Activated naive CD8-positive, alpha-beta T cell treated with anti-CD3 and anti-CD28 coated beads, Interleukin-2, amount 50 U/mL, for 24 hours (primary cell): Measurements from ENCODE around the gene CRMP1.

Experiments
- ATAC-seq: fragments of 150-1000 bp; cut with Tn5 transposase; one replicate; pipeline ENCODE4 v1.10.0; 2021
- DNase-seq: peaks from one replicate; pipeline ENCODE4 v3.0.0; 2021
- H3K27ac Mint-ChIP-seq: one replicate; pipeline ENCODE4 v1.8.0; 2021; ENCODE audit warnings: mild to moderate bottlenecking, mixed read lengths
- H3K27me3 Mint-ChIP-seq: one replicate; pipeline ENCODE4 v1.8.0; 2021; ENCODE audit warnings: mixed read lengths
- H3K36me3 Mint-ChIP-seq: one replicate; pipeline ENCODE4 v1.8.0; 2021; ENCODE audit warnings: low read depth, mixed read lengths
- H3K4me1 Mint-ChIP-seq: one replicate; pipeline ENCODE4 v1.8.0; 2021; ENCODE audit warnings: mixed read lengths
- H3K4me3 Mint-ChIP-seq: one replicate; pipeline ENCODE4 v1.8.0; 2021; ENCODE audit warnings: mild to moderate bottlenecking, moderate library complexity, mixed read lengths
- H3K9me3 Mint-ChIP-seq: one replicate; pipeline ENCODE4 v1.8.0; 2021; ENCODE audit warnings: mixed read lengths

CRMP1 gene

GRCh38 chr4:5782829-5783476 lies 109.9 kb downstream of the CRMP1 start:
- Mint-ChIP-seq H3K27me3 (no peaks in the 10 kb centered on the region), H3K4me1 (no peaks in the 10 kb centered on the region), H3K27ac (no peak overlapping the region), H3K9me3 (no peaks in the 10 kb centered on the region), H3K4me3 (no peak overlapping the region), H3K36me3 (no peaks in the 10 kb centered on the region)
- ATAC-seq (no peak), DNase-seq (no peak)

GRCh38 chr4:5781691-5782090 lies 111.2 kb downstream of the CRMP1 start:
- H3K27ac Mint-ChIP-seq: no peak overlapping the region
- no peaks in the 10 kb centered on the region for H3K27me3 Mint-ChIP-seq
- DNase-seq: no peak
- no peak overlapping the region for H3K4me3 Mint-ChIP-seq
- no peaks in the 10 kb centered on the region for H3K4me1 Mint-ChIP-seq
- H3K36me3 Mint-ChIP-seq: no peaks in the 10 kb centered on the region
- no peaks in the 10 kb centered on the region for H3K9me3 Mint-ChIP-seq
- ATAC-seq: no peak

- no peak for ATAC-seq
- H3K4me3 Mint-ChIP-seq: no peak overlapping the region
- no peaks in the 10 kb centered on the region for H3K27me3 Mint-ChIP-seq
- H3K4me1 Mint-ChIP-seq: no peaks in the 10 kb centered on the region
- H3K36me3 Mint-ChIP-seq: no peaks in the 10 kb centered on the region
- H3K27ac Mint-ChIP-seq: no peak overlapping the region
- no peak for DNase-seq
- peaks cover 7% of the 10 kb centered on the region for H3K9me3 Mint-ChIP-seq
These were observed 111.9 kb downstream of the CRMP1 start for GRCh38 chr4:5780831-5781480.

- DNase-seq: no peak
- H3K27ac Mint-ChIP-seq: no peak overlapping the region
- H3K36me3 Mint-ChIP-seq: no peaks in the 10 kb centered on the region
- no peak for ATAC-seq
- H3K4me3 Mint-ChIP-seq: no peak overlapping the region
- peaks cover 11% of the 10 kb centered on the region for H3K9me3 Mint-ChIP-seq
- no peaks in the 10 kb centered on the region for H3K4me1 Mint-ChIP-seq
- no peaks in the 10 kb centered on the region for H3K27me3 Mint-ChIP-seq
These were observed 116.4 kb downstream of the CRMP1 start for GRCh38 chr4:5776510-5776909.

GRCh38 chr4:5774416-5775036 lies 118.4 kb downstream of the CRMP1 start:
- Mint-ChIP-seq H3K4me3 (no peak overlapping the region), H3K27ac (no peak overlapping the region), H3K9me3 (peaks cover 11% of the 10 kb centered on the region), H3K4me1 (no peaks in the 10 kb centered on the region), H3K36me3 (no peaks in the 10 kb centered on the region), H3K27me3 (no peaks in the 10 kb centered on the region)
- DNase-seq (no peak), ATAC-seq (no peak)

GRCh38 chr4:5773271-5773555 lies 119.7 kb downstream of the CRMP1 start:
- Mint-ChIP-seq H3K27ac (no peak overlapping the region), H3K9me3 (peaks cover 11% of the 10 kb centered on the region), H3K27me3 (no peaks in the 10 kb centered on the region), H3K4me1 (no peaks in the 10 kb centered on the region), H3K36me3 (no peaks in the 10 kb centered on the region), H3K4me3 (no peak overlapping the region)
- DNase-seq (no peak), ATAC-seq (no peak)

GRCh38 chr4:5772528-5773270 lies 120.2 kb downstream of the CRMP1 start:
- Mint-ChIP-seq H3K27ac (no peak overlapping the region), H3K4me1 (no peaks in the 10 kb centered on the region), H3K4me3 (no peak overlapping the region), H3K27me3 (peaks cover 3% of the 10 kb centered on the region), H3K9me3 (peaks cover 14% of the 10 kb centered on the region), H3K36me3 (no peaks in the 10 kb centered on the region)
- ATAC-seq (no peak), DNase-seq (no peak)
